Dendritic cell treated with granulocyte-macrophage colony-stimulating factor and Interleukin-4, amounts not matched to agents 40 ng/mL and 50 ng/mL, for 4 days (primary cell): ENCODE measurements around the gene EPB41L2.
A peak's percentile ranks its signal among the peaks of the same experiment; 100 is the strongest.

Source experiments
- H3K27ac Mint-ChIP-seq: one replicate; pipeline ENCODE4 v1.8.0; 2022; ENCODE audit warnings: mild to moderate bottlenecking, mixed read lengths
- H3K27me3 Mint-ChIP-seq: one replicate; pipeline ENCODE4 v1.8.0; 2022; ENCODE audit warnings: mild to moderate bottlenecking, mixed read lengths
- H3K36me3 Mint-ChIP-seq: one replicate; pipeline ENCODE4 v1.8.0; 2022; ENCODE audit warnings: low read depth, mixed read lengths
- H3K4me1 Mint-ChIP-seq: one replicate; pipeline ENCODE4 v1.8.0; 2022; ENCODE audit warnings: low read depth, mixed read lengths
- H3K4me3 Mint-ChIP-seq: one replicate; pipeline ENCODE4 v1.8.0; 2022; ENCODE audit warnings: mild to moderate bottlenecking, moderate library complexity, mixed read lengths
- H3K9me3 Mint-ChIP-seq: one replicate; pipeline ENCODE4 v1.8.0; 2022; ENCODE audit warnings: mixed read lengths
- intact Hi-C: fragments of 100-400 bp; cut with micrococcal nuclease; formaldehyde crosslinking; loops from one replicate; pipeline ENCODE4 v1.15.0; 2022

EPB41L2 gene

GRCh38 chr6:130966344-130966980 is 96.6 kb downstream of the EPB41L2 start:
- Mint-ChIP-seq H3K4me1 (peaks cover 33% of the 10 kb centered on the region), H3K4me3 (no peak overlapping the region)

GRCh38 chr6:130965656-130966055 is 97.4 kb downstream of the EPB41L2 start:
- H3K27ac Mint-ChIP-seq, result no peak overlapping the region
- H3K27me3 Mint-ChIP-seq, result no peaks in the 10 kb centered on the region
- no peak overlapping the region for H3K4me3 Mint-ChIP-seq
- H3K9me3 Mint-ChIP-seq, result no peaks in the 10 kb centered on the region
- H3K4me1 Mint-ChIP-seq, result peaks cover 34% of the 10 kb centered on the region
- H3K36me3 Mint-ChIP-seq, result no peaks in the 10 kb centered on the region
- intact Hi-C loops, result no loop called here

More at GRCh38 chr6:130966344-130966980, 96.6 kb downstream of the EPB41L2 start:
- H3K27ac Mint-ChIP-seq, result no peak overlapping the region
- intact Hi-C loops, result no loop called here
- no peaks in the 10 kb centered on the region for H3K27me3 Mint-ChIP-seq
- H3K9me3 Mint-ChIP-seq, result no peaks in the 10 kb centered on the region
- no peaks in the 10 kb centered on the region for H3K36me3 Mint-ChIP-seq

GRCh38 chr6:130964808-130965604 is 98.0 kb downstream of the EPB41L2 start:
- H3K9me3 Mint-ChIP-seq, result no peaks in the 10 kb centered on the region
- intact Hi-C loops, result no loop called here
- no peaks in the 10 kb centered on the region for H3K27me3 Mint-ChIP-seq
- H3K4me3 Mint-ChIP-seq, result no peak overlapping the region
- no peak overlapping the region for H3K27ac Mint-ChIP-seq
- H3K4me1 Mint-ChIP-seq, result peaks cover 30% of the 10 kb centered on the region
- no peaks in the 10 kb centered on the region for H3K36me3 Mint-ChIP-seq

GRCh38 chr6:130964289-130964688 is 98.8 kb downstream of the EPB41L2 start:
- H3K4me3 Mint-ChIP-seq, result no peak overlapping the region
- no peak overlapping the region for H3K27ac Mint-ChIP-seq
- no peaks in the 10 kb centered on the region for H3K36me3 Mint-ChIP-seq
- H3K4me1 Mint-ChIP-seq, result peaks cover 28% of the 10 kb centered on the region
- H3K9me3 Mint-ChIP-seq, result no peaks in the 10 kb centered on the region
- no peaks in the 10 kb centered on the region for H3K27me3 Mint-ChIP-seq
- intact Hi-C loops, result no loop called here

- Mint-ChIP-seq H3K27me3 (no peaks in the 10 kb centered on the region), H3K4me1 (peaks cover 25% of the 10 kb centered on the region), H3K27ac (peak overlapping the region; percentile 46), H3K9me3 (no peaks in the 10 kb centered on the region), H3K36me3 (no peaks in the 10 kb centered on the region), H3K4me3 (no peak overlapping the region)
- intact Hi-C loops, result no loop called here
These were observed 100.1 kb downstream of the EPB41L2 start for GRCh38 chr6:130962966-130963365.

- H3K36me3 Mint-ChIP-seq, result peaks cover 3% of the 10 kb centered on the region
- intact Hi-C loops, result no loop called here
- H3K27ac Mint-ChIP-seq, result no peak overlapping the region
- H3K4me3 Mint-ChIP-seq, result no peak overlapping the region
- peaks cover 17% of the 10 kb centered on the region for H3K4me1 Mint-ChIP-seq
- H3K27me3 Mint-ChIP-seq, result no peaks in the 10 kb centered on the region
- H3K9me3 Mint-ChIP-seq, result no peaks in the 10 kb centered on the region
These were observed 101.9 kb downstream of the EPB41L2 start for GRCh38 chr6:130961148-130961547.

- Mint-ChIP-seq H3K36me3 (peaks cover 11% of the 10 kb centered on the region), H3K9me3 (no peaks in the 10 kb centered on the region), H3K4me1 (peaks cover 17% of the 10 kb centered on the region), H3K27ac (no peak overlapping the region), H3K4me3 (no peak overlapping the region), H3K27me3 (no peaks in the 10 kb centered on the region)
- intact Hi-C loops, result no loop called here
These were observed 103.1 kb downstream of the EPB41L2 start for GRCh38 chr6:130959951-130960350.

GRCh38 chr6:130958468-130958867 is 104.6 kb downstream of the EPB41L2 start:
- Mint-ChIP-seq H3K4me3 (no peak overlapping the region), H3K36me3 (peaks cover 14% of the 10 kb centered on the region), H3K27me3 (no peaks in the 10 kb centered on the region), H3K4me1 (peaks cover 17% of the 10 kb centered on the region), H3K27ac (no peak overlapping the region), H3K9me3 (no peaks in the 10 kb centered on the region)
- intact Hi-C loops, result no loop called here

- Mint-ChIP-seq H3K36me3 (peaks cover 20% of the 10 kb centered on the region), H3K9me3 (no peaks in the 10 kb centered on the region), H3K27me3 (no peaks in the 10 kb centered on the region), H3K4me3 (no peak overlapping the region), H3K27ac (no peak overlapping the region), H3K4me1 (no peaks in the 10 kb centered on the region)
- intact Hi-C loops, result no loop called here
These were observed 107.3 kb downstream of the EPB41L2 start for GRCh38 chr6:130955755-130956154.

- H3K9me3 Mint-ChIP-seq, result no peaks in the 10 kb centered on the region
- no peak overlapping the region for H3K4me3 Mint-ChIP-seq
- intact Hi-C loops, result no loop called here
- H3K27me3 Mint-ChIP-seq, result no peaks in the 10 kb centered on the region
- H3K36me3 Mint-ChIP-seq, result peaks cover 7% of the 10 kb centered on the region
- no peak overlapping the region for H3K27ac Mint-ChIP-seq
- H3K4me1 Mint-ChIP-seq, result peaks cover 11% of the 10 kb centered on the region
These were observed 113.5 kb downstream of the EPB41L2 start for GRCh38 chr6:130949553-130949952.

- Mint-ChIP-seq H3K36me3 (no peaks in the 10 kb centered on the region), H3K27me3 (no peaks in the 10 kb centered on the region), H3K4me1 (peaks cover 11% of the 10 kb centered on the region), H3K4me3 (no peak overlapping the region), H3K9me3 (no peaks in the 10 kb centered on the region), H3K27ac (no peak overlapping the region)
- intact Hi-C loops, result no loop called here
These were observed 115.6 kb downstream of the EPB41L2 start for GRCh38 chr6:130947464-130947863.

GRCh38 chr6:130946076-130946475 is 117.0 kb downstream of the EPB41L2 start:
- no peaks in the 10 kb centered on the region for H3K27me3 Mint-ChIP-seq
- no peaks in the 10 kb centered on the region for H3K9me3 Mint-ChIP-seq
- H3K4me3 Mint-ChIP-seq, result no peak overlapping the region
- no peak overlapping the region for H3K27ac Mint-ChIP-seq
- H3K4me1 Mint-ChIP-seq, result peaks cover 11% of the 10 kb centered on the region
- intact Hi-C loops, result no loop called here
- H3K36me3 Mint-ChIP-seq, result no peaks in the 10 kb centered on the region

GRCh38 chr6:130945401-130945919 is 117.6 kb downstream of the EPB41L2 start:
- Mint-ChIP-seq H3K27me3 (no peaks in the 10 kb centered on the region), H3K4me1 (peaks cover 11% of the 10 kb centered on the region), H3K4me3 (no peak overlapping the region), H3K36me3 (no peaks in the 10 kb centered on the region), H3K9me3 (no peaks in the 10 kb centered on the region), H3K27ac (no peak overlapping the region)
- intact Hi-C loops, result no loop called here

GRCh38 chr6:130944486-130944885 is 118.6 kb downstream of the EPB41L2 start:
- H3K4me3 Mint-ChIP-seq, result no peak overlapping the region
- intact Hi-C loops, result no loop called here
- peaks cover 11% of the 10 kb centered on the region for H3K4me1 Mint-ChIP-seq
- H3K36me3 Mint-ChIP-seq, result no peaks in the 10 kb centered on the region
- no peaks in the 10 kb centered on the region for H3K9me3 Mint-ChIP-seq
- H3K27me3 Mint-ChIP-seq, result no peaks in the 10 kb centered on the region
- no peak overlapping the region for H3K27ac Mint-ChIP-seq
